HCT116 (cell line): ENCODE data around the gene ADAMTS14. TPM values are rescaled to one million over a fixed set of nuclear protein-coding genes. Genes with fewer than 3 reads are reported as not detected.

ENCODE experiments used
- ATAC-seq: fragments of 200-7000 bp; cut with Tn5 transposase; 2 replicates; pipeline ENCODE4 v1.9.1; 2020; ENCODE audit warnings: mild to moderate bottlenecking, moderate library complexity
- BruUV-seq: library from RNA; stranded (reverse); fragments of 400-500 nt; replicated peaks from 2 replicates; lab custom pipeline; 2021; lab: Mats Ljungman, UMichigan
- CTCF ChIA-PET: fragments of 300-600 bp; sonication (Branson Sonifier 250); formaldehyde crosslinking; loops from one replicate; lab custom pipeline; 2021; ENCODE audit warnings: antibody characterized with exemption; lab: Charles Lee
- POLR2A ChIA-PET: fragments of 300-600, 350-600 bp; sonication (Branson Sonifier 250); formaldehyde crosslinking; loops from one replicate; lab custom pipeline; 2021; ENCODE audit warnings: antibody characterized with exemption; lab: Charles Lee
- RAD21 ChIA-PET, 2 experiments: fragments of 300-600 bp; sonication (Branson Sonifier 250); formaldehyde crosslinking; loops; one replicate each; lab custom pipeline; 2023; ENCODE audit warnings: low total read pairs in 2 of 2; ENCODE audit not compliant: uncharacterized antibody in 2 of 2, unreplicated experiment in 2 of 2, low non-redundant PET in 1 of 2; lab: Charles Lee
- DNase-seq: peaks from one replicate; pipeline ENCODE4 v3.0.0-alpha.2; 2010; ENCODE audit warnings: low read depth, low spot score
- H2AFZ ChIP-seq: fragments of 200-600 bp; shearing (Covaris generic), sonication (generic); 2 replicates; pipeline ENCODE4 v1.6.1; 2017; ENCODE audit warnings: low read depth, mixed run types, mixed read lengths, antibody characterized with exemption, low read length; ENCODE audit not compliant: poor library complexity, severe bottlenecking
- H3K27ac ChIP-seq: 2 replicates; pipeline ENCODE4 v1.5.1; 2012; ENCODE audit warnings: low read depth, low read length
- H3K27me3 ChIP-seq: fragments of 200-600 bp; sonication (generic); 2 replicates; pipeline ENCODE4 v1.6.1; 2016; ENCODE audit warnings: mixed run types, low read length, mixed read lengths; ENCODE audit not compliant: insufficient read depth
- H3K36me3 ChIP-seq, 2 experiments: fragments of 200-500 bp in 1 of 2; fragments of 200-600 bp in 1 of 2; sonication (Bioruptor generic) in 1 of 2; sonication (generic) in 1 of 2; 2 replicates each; pipeline versions ENCODE4 v1.5.1 to v1.6.1; 2014 to 2016; ENCODE audit warnings: low read length in 2 of 2, inconsistent platforms in 1 of 2, mixed read lengths in 1 of 2, mixed run types in 1 of 2; ENCODE audit not compliant: insufficient read depth in 2 of 2, control insufficient read depth in 1 of 2
- H3K4me1 ChIP-seq, 2 experiments: fragments of 200-600 bp in 1 of 2; sonication (generic) in 1 of 2; 2 replicates each; pipeline versions ENCODE4 v1.5.1 to v1.6.1; 2012 to 2017; ENCODE audit warnings: low read length in 2 of 2, inconsistent platforms in 1 of 2, mild to moderate bottlenecking in 1 of 2, mixed read lengths in 1 of 2, mixed run types in 1 of 2, moderate library complexity in 1 of 2; ENCODE audit not compliant: insufficient read depth in 2 of 2, control insufficient read depth in 1 of 2
- H3K4me2 ChIP-seq: fragments of 200-600 bp; sonication (generic); 2 replicates; pipeline ENCODE4 v1.6.1; 2017; ENCODE audit warnings: mixed run types, low read length, mixed read lengths
- H3K4me3 ChIP-seq, 2 experiments: fragments of 200-600 bp in 1 of 2; sonication (generic) in 1 of 2; replicated peaks in 1 of 2; 2 replicates each; pipeline ENCODE4 v1.5.1; 2011 to 2016; ENCODE audit warnings: low read length in 2 of 2, control low read depth in 1 of 2, low read depth in 1 of 2, mild to moderate bottlenecking in 1 of 2, mixed read lengths in 1 of 2, mixed run types in 1 of 2
- H3K79me2 ChIP-seq: fragments of 200-600 bp; sonication (generic); 2 replicates; pipeline ENCODE4 v1.6.1; 2017; ENCODE audit warnings: mild to moderate bottlenecking, mixed run types, low read length, moderate library complexity, mixed read lengths; ENCODE audit not compliant: insufficient read depth
- H3K9ac ChIP-seq: fragments of 200-600 bp; sonication (generic); 2 replicates; pipeline ENCODE4 v1.6.1; 2016; ENCODE audit warnings: low read length, mixed read lengths
- H3K9me2 ChIP-seq: fragments of 200-600 bp; sonication (generic), shearing (Covaris generic); 2 replicates; pipeline ENCODE4 v1.6.1; 2017; ENCODE audit warnings: mixed run types, mild to moderate bottlenecking, moderate library complexity; ENCODE audit not compliant: insufficient read depth
- H3K9me3 ChIP-seq, 2 experiments: fragments of 200-500 bp in 1 of 2; fragments of 200-600 bp in 1 of 2; sonication (Bioruptor generic) in 1 of 2; sonication (generic) in 1 of 2; 2 replicates each; pipeline ENCODE4 v1.6.1; 2014 to 2017; ENCODE audit warnings: low read length in 2 of 2, mixed read lengths in 2 of 2, inconsistent platforms in 1 of 2, low read depth in 1 of 2, mild to moderate bottlenecking in 1 of 2, mixed run types in 1 of 2, moderate library complexity in 1 of 2; ENCODE audit not compliant: control insufficient read depth in 1 of 2, insufficient read depth in 1 of 2
- H4K20me1 ChIP-seq: fragments of 200-600 bp; sonication (generic), shearing (Covaris generic); 2 replicates; pipeline ENCODE4 v1.6.1; 2017; ENCODE audit warnings: mixed run types, mild to moderate bottlenecking, moderate library complexity; ENCODE audit not compliant: insufficient read depth
- CBX3 ChIP-seq: IDR thresholded peaks from 2 replicates; pipeline ENCODE4 v1.6.1; 2012; ENCODE audit warnings: low read depth
- CTCF ChIP-seq, 3 experiments: fragments of 200-600 bp in 1 of 3; sonication (generic) in 1 of 3; IDR thresholded peaks in 2 of 3; conservative IDR thresholded peaks in 1 of 3; 2 replicates each; pipeline ENCODE4 v1.5.1; 2012 to 2017; ENCODE audit warnings: low read depth in 2 of 3, low read length in 2 of 3, antibody characterized with exemption in 1 of 3, borderline replicate concordance in 1 of 3, control low read depth in 1 of 3, mild to moderate bottlenecking in 1 of 3, mixed read lengths in 1 of 3, mixed run types in 1 of 3, moderate library complexity in 1 of 3; ENCODE audit not compliant: insufficient read depth in 1 of 3
- EGR1 ChIP-seq: IDR thresholded peaks from 2 replicates; pipeline ENCODE4 v1.6.1; 2012; ENCODE audit warnings: low read depth
- FOSL1 ChIP-seq: IDR thresholded peaks from 2 replicates; pipeline ENCODE4 v1.6.1; 2012; ENCODE audit warnings: low read depth
- JUND ChIP-seq: IDR thresholded peaks from 2 replicates; pipeline ENCODE4 v1.6.1; 2012
- POLR2A ChIP-seq: IDR thresholded peaks from 2 replicates; pipeline ENCODE4 v1.7.0; 2011; ENCODE audit warnings: borderline replicate concordance; ENCODE audit not compliant: insufficient read depth, insufficient read length; ENCODE audit errors: extremely low read depth
- REST ChIP-seq: IDR thresholded peaks from 2 replicates; pipeline ENCODE4 v1.6.1; 2012; ENCODE audit warnings: low read depth
- SP1 ChIP-seq: IDR thresholded peaks from 2 replicates; pipeline ENCODE4 v1.6.1; 2012; ENCODE audit warnings: low read depth
- SRF ChIP-seq: IDR thresholded peaks from 2 replicates; pipeline ENCODE4 v1.6.1; 2012; ENCODE audit warnings: low read depth
- TCF7L2 ChIP-seq: IDR thresholded peaks from 2 replicates; pipeline ENCODE4 v1.7.0; 2011; ENCODE audit warnings: borderline replicate concordance, inconsistent platforms; ENCODE audit not compliant: insufficient read depth, insufficient read length; ENCODE audit errors: extremely low read depth
- ZFX ChIP-seq: fragments of 450-650 bp; IDR thresholded peaks from 2 replicates; pipeline ENCODE4 v1.6.1; 2017
- intact Hi-C: fragments of 100-400 bp; cut with micrococcal nuclease; formaldehyde crosslinking; loops from 2 replicates; pipeline ENCODE4 v1.10.0; 2022
- total RNA-seq: library from RNA; stranded (reverse); gene quantifications from one replicate; pipeline ENCODE4 v1.2.1, GENCODE V29; 2021; ENCODE audit not compliant: unreplicated experiment
- TF ChIP-seq, protein P1 (sequence below): IDR thresholded peaks from 2 replicates; pipeline ENCODE4 v1.6.1; 2011; ENCODE audit warnings: mild to moderate bottlenecking, low read length, moderate library complexity; ENCODE audit not compliant: insufficient replicate concordance; ENCODE audit errors: extremely low read depth

The ADAMTS14 gene
- total RNA-seq, 1 experiment from 2014 or later = 13.2 TPM

DNA sequence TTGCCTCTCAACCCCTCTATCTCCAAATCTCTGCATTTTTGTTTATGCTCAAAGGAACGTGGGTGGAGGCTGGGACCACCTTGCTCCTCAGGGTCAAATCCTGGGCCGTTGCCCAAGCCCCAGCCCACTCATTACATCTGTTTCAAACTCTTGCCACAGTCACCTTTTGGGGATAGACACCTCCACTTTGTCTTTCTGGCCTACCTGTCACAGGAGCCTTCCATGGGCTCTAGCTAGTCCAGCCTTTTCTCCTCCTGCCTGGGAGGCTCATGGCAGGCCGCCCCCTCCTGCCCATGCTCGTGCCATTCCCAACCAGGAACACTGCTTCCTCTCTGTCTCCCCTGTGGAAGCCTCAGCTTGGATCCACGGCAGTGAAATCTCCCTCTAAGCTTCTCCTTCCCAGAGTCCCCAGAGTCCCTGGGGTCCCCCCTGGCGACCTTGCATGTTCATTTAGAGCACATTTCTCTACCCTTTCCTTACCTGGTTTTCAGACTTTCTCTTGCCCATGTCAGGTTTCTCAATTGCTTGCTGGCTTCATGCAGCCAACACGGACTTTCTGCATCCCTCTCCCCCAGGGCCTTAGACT is 2.5 kb upstream of the ADAMTS14 start:
- no peak overlapping the region for H3K9ac ChIP-seq
- ATAC-seq = no peak
- H3K27me3 ChIP-seq = no peaks in the 10 kb centered on the region

More for the DNA sequence above, 2.5 kb upstream of the ADAMTS14 start:
- BruUV-seq = no TSS peak
- RAD21 ChIA-PET = no interaction called here
- Histone ChIP-seq H3K27ac (no peak overlapping the region), H3K79me2 (peaks cover 18% of the 10 kb centered on the region; the same call in 1 of the 2 replicates), H3K36me3 (no peaks in the 10 kb centered on the region; a peak in 1 of 4 replicates), H3K9me2 (no peaks in the 10 kb centered on the region), H3K9me3 (no peaks in the 10 kb centered on the region), H3K4me2 (no peak overlapping the region), H3K4me1 (peaks cover 19 to 55% of the 10 kb centered on the region in 2 experiments), H3K4me3 (no peak overlapping the region), H4K20me1 (no peaks in the 10 kb centered on the region), H2AFZ (no peak overlapping the region)
- TF ChIP-seq POLR2A = no peak
- TF ChIP-seq CBX3 = no peak
- TF ChIP-seq TCF7L2 = no peak
- no peak for TF ChIP-seq SP1
- no peak for TF ChIP-seq JUND
- no peak for TF ChIP-seq EGR1
- no peak for TF ChIP-seq SRF
- no peak for TF ChIP-seq FOSL1
- no peak for TF ChIP-seq ZFX
- TF ChIP-seq, protein P1, sequence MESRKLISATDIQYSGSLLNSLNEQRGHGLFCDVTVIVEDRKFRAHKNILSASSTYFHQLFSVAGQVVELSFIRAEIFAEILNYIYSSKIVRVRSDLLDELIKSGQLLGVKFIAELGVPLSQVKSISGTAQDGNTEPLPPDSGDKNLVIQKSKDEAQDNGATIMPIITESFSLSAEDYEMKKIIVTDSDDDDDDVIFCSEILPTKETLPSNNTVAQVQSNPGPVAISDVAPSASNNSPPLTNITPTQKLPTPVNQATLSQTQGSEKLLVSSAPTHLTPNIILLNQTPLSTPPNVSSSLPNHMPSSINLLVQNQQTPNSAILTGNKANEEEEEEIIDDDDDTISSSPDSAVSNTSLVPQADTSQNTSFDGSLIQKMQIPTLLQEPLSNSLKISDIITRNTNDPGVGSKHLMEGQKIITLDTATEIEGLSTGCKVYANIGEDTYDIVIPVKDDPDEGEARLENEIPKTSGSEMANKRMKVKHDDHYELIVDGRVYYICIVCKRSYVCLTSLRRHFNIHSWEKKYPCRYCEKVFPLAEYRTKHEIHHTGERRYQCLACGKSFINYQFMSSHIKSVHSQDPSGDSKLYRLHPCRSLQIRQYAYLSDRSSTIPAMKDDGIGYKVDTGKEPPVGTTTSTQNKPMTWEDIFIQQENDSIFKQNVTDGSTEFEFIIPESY = no peak
- no peak for TF ChIP-seq REST
- TF ChIP-seq CTCF (IDR thresholded peaks at IDR 0.05 in 2 of 3, conservative IDR thresholded peaks at IDR 0.05 in 1 of 3; ENCODE audit: borderline replicate concordance in 1 of 3, insufficient read depth in 1 of 3, low read depth in 2 of 3, low read length in 2 of 3) = no peak
- intact Hi-C loops = loop anchor here (5.0 kb wide), 1 partner anchor 113 kb away; no protein-coding TSS in a partner anchor
- CTCF ChIA-PET = no interaction called here
- POLR2A ChIA-PET = no interaction called here
- no peak for DNase-seq
